Hematopoietic multipotent progenitor cell treated with erythropoietin and hydrocortisone succinate and interleukin-3 and kit ligand, for 4 days (in vitro differentiated cells): ENCODE measurements around the gene ATP9A.
"Not testable (repeated sequence)": the region's sequence is repeated elsewhere in the genome, so short reads cannot be mapped to it uniquely, and the experiment has no call there.

Experiments
- DNase-seq: peaks from one replicate; pipeline ENCODE4 v3.0.0-alpha.2; 2015

ATP9A gene

GRCh38 chr20:51648571-51648947, 119.6 kb downstream of the ATP9A start:
- no peak for DNase-seq

GRCh38 chr20:51647674-51648570, 120.3 kb downstream of the ATP9A start:
- DNase-seq, result no peak

- not testable (repeated sequence) for DNase-seq
Measured at GRCh38 chr20:51643810-51644209, 124.4 kb downstream of the ATP9A start.

- peak; percentile 90 for DNase-seq
Measured at GRCh38 chr20:51643390-51643789, 124.8 kb downstream of the ATP9A start.

GRCh38 chr20:51641866-51642265, 126.3 kb downstream of the ATP9A start:
- no peak for DNase-seq

GRCh38 chr20:51640743-51641142, 127.4 kb downstream of the ATP9A start:
- no peak for DNase-seq

GRCh38 chr20:51639206-51639832, 128.9 kb downstream of the ATP9A start:
- DNase-seq, result peak; percentile 77

GRCh38 chr20:51637241-51637640, 130.9 kb downstream of the ATP9A start:
- no peak for DNase-seq

GRCh38 chr20:51636123-51636522, 132.1 kb downstream of the ATP9A start:
- DNase-seq, result no peak

- DNase-seq, result no peak
Measured at GRCh38 chr20:51635680-51636079, 132.5 kb downstream of the ATP9A start.

GRCh38 chr20:51634877-51635276, 133.3 kb downstream of the ATP9A start:
- no peak for DNase-seq

- DNase-seq, result no peak
Measured at GRCh38 chr20:51634257-51634656, 133.9 kb downstream of the ATP9A start.

GRCh38 chr20:51633430-51633829, 134.8 kb downstream of the ATP9A start:
- DNase-seq, result no peak

- no peak for DNase-seq
Measured at GRCh38 chr20:51631953-51632352, 136.2 kb downstream of the ATP9A start.

GRCh38 chr20:51631011-51631950, 136.9 kb downstream of the ATP9A start:
- peak; percentile 84 for DNase-seq

GRCh38 chr20:51629399-51630058, 138.7 kb downstream of the ATP9A start:
- DNase-seq, result no peak

GRCh38 chr20:51628533-51629398, 139.4 kb downstream of the ATP9A start:
- no peak for DNase-seq

- no peak for DNase-seq
Measured at GRCh38 chr20:51627586-51627985, 140.6 kb downstream of the ATP9A start.

GRCh38 chr20:51625105-51625504, 143.1 kb downstream of the ATP9A start:
- DNase-seq, result no peak

- peak; percentile 82 for DNase-seq
Measured at GRCh38 chr20:51624157-51624731, 143.9 kb downstream of the ATP9A start.

- no peak for DNase-seq
Measured at GRCh38 chr20:51623255-51623654, 144.9 kb downstream of the ATP9A start.
